Measurements from ENCODE around the gene B9D2. TPM values are rescaled to one million over a fixed set of nuclear protein-coding genes. Genes with fewer than 3 reads are reported as not detected.
A peak's percentile ranks its signal among the peaks of the same experiment; 100 is the strongest.
"Not testable (repeated sequence)": the region's sequence is repeated elsewhere in the genome, so short reads cannot be mapped to it uniquely, and the experiment has no call there.

Gene B9D2
- 7.3 TPM for polyA plus RNA-seq (ENCODE audit: insufficient read length)
- long read RNA-seq, donor 1, transcript B9D2-201 (4 exons, 1,027 nt), result major isoform, 10 of 86 reads
- long read RNA-seq, donor 1, partial matches to known transcripts, result 45 of 86 reads
- long read RNA-seq, donor 1, other reads (novel, unspliced or antisense), result 31 of 86 reads
- long read RNA-seq, donor 2, transcript B9D2-201 (4 exons, 1,027 nt), result major isoform, 11 of 11 reads
- long read RNA-seq, donor 2, partial matches to known transcripts, result 0 of 11 reads
- long read RNA-seq, donor 2, other reads (novel, unspliced or antisense), result 0 of 11 reads
- long read RNA-seq, donor 3, transcript B9D2-201 (4 exons, 1,027 nt), result major isoform, 6 of 14 reads
- long read RNA-seq, donor 3, partial matches to known transcripts, result 7 of 14 reads
- long read RNA-seq, donor 3, other reads (novel, unspliced or antisense), result 0 of 14 reads
- long read RNA-seq, donor 4, result 0 reads
- long read RNA-seq, donor 5, transcript B9D2-201 (4 exons, 1,027 nt), result major isoform, 9 of 9 reads
- long read RNA-seq, donor 5, partial matches to known transcripts, result 0 of 9 reads
- long read RNA-seq, donor 5, other reads (novel, unspliced or antisense), result 0 of 9 reads
- long read RNA-seq, donor 6, transcript B9D2-201 (4 exons, 1,027 nt), result major isoform, 5 of 5 reads
- long read RNA-seq, donor 6, partial matches to known transcripts, result 0 of 5 reads
- long read RNA-seq, donor 6, other reads (novel, unspliced or antisense), result 0 of 5 reads
- long read RNA-seq, donor 7, transcript B9D2-201 (4 exons, 1,027 nt), result major isoform, 8 of 151 reads
- long read RNA-seq, donor 7, partial matches to known transcripts, result 83 of 151 reads
- long read RNA-seq, donor 7, other reads (novel, unspliced or antisense), result 60 of 151 reads
- long read RNA-seq, donor 8, partial matches to known transcripts, result 0 of 2 reads
- long read RNA-seq, donor 8, other reads (novel, unspliced or antisense), result 0 of 2 reads

GRCh38 chr19:41363753-41364523 lies at the start of gene B9D2:
Gene B9D2 (minus strand): TSS chr19:41364149. CDS start chr19:41363519, 630 bp downstream.
- DNase-seq, result peak; percentile 98

- DNase-seq, result no peak
Observed at GRCh38 chr19:41412953-41413352, 49.0 kb upstream of the B9D2 start.

GRCh38 chr19:41411968-41412265 lies 48.0 kb upstream of the B9D2 start:
- no peak for DNase-seq

GRCh38 chr19:41411100-41411967 lies 47.4 kb upstream of the B9D2 start:
- DNase-seq, result no peak

- no peak for DNase-seq
Observed at GRCh38 chr19:41410336-41411054, 46.5 kb upstream of the B9D2 start.

- no peak for DNase-seq
Observed at GRCh38 chr19:41409288-41409687, 45.3 kb upstream of the B9D2 start.

- DNase-seq, result not testable (repeated sequence)
Observed at GRCh38 chr19:41408846-41409245, 44.9 kb upstream of the B9D2 start.

- DNase-seq, result no peak
Observed at GRCh38 chr19:41408256-41408655, 44.3 kb upstream of the B9D2 start.

GRCh38 chr19:41407271-41407670 lies 43.3 kb upstream of the B9D2 start:
- DNase-seq, result no peak

GRCh38 chr19:41405776-41406175 lies 41.8 kb upstream of the B9D2 start:
- DNase-seq, result no peak

- peak; percentile 4 for DNase-seq
Observed at GRCh38 chr19:41403181-41403970, 39.4 kb upstream of the B9D2 start.

GRCh38 chr19:41402010-41402409 lies 38.1 kb upstream of the B9D2 start:
- no peak for DNase-seq

GRCh38 chr19:41401483-41401882 lies 37.5 kb upstream of the B9D2 start:
- no peak for DNase-seq

GRCh38 chr19:41399525-41399924 lies 35.6 kb upstream of the B9D2 start:
- no peak for DNase-seq

- no peak for DNase-seq
Observed at GRCh38 chr19:41399091-41399490, 35.1 kb upstream of the B9D2 start.

GRCh38 chr19:41398598-41398997 lies 34.6 kb upstream of the B9D2 start:
- DNase-seq, result no peak

- no peak for DNase-seq
Observed at GRCh38 chr19:41398050-41398418, 34.1 kb upstream of the B9D2 start.

GRCh38 chr19:41397086-41398049 lies 33.4 kb upstream of the B9D2 start, which contains the start of the genes BCKDHA and EXOSC5:
Gene BCKDHA (plus strand): TSS chr19:41397818. CDS start chr19:41397828, 10 bp downstream.
Gene EXOSC5 (minus strand): TSS chr19:41397359. CDS start chr19:41397328, 31 bp downstream.
- DNase-seq, result peak; percentile 100

Measured in left kidney (tissue), 8 donors.